Peyer's patch (tissue), 4 donors: ENCODE results near the gene RNF11.

ENCODE experiments used
- CTCF ChIP-seq, 6 experiments: fragments of 450-650 bp in 4 of 6; fragments of 200-600 bp in 2 of 6; sonication (generic) in 1 of 6; IDR thresholded peaks; one replicate each; pipeline ENCODE4 v1.5.1; 2017 to 2019; ENCODE audit warnings: antibody characterized with exemption in 6 of 6, mild to moderate bottlenecking in 3 of 6, moderate library complexity in 1 of 6
- POLR2A ChIP-seq, 2 donors: fragments of 450-650 bp; IDR thresholded peaks; one replicate each; pipeline ENCODE4 v1.5.1; 2017; ENCODE audit warnings: antibody characterized with exemption in 2 of 2, mild to moderate bottlenecking in 2 of 2, moderate library complexity in 2 of 2

DNA sequence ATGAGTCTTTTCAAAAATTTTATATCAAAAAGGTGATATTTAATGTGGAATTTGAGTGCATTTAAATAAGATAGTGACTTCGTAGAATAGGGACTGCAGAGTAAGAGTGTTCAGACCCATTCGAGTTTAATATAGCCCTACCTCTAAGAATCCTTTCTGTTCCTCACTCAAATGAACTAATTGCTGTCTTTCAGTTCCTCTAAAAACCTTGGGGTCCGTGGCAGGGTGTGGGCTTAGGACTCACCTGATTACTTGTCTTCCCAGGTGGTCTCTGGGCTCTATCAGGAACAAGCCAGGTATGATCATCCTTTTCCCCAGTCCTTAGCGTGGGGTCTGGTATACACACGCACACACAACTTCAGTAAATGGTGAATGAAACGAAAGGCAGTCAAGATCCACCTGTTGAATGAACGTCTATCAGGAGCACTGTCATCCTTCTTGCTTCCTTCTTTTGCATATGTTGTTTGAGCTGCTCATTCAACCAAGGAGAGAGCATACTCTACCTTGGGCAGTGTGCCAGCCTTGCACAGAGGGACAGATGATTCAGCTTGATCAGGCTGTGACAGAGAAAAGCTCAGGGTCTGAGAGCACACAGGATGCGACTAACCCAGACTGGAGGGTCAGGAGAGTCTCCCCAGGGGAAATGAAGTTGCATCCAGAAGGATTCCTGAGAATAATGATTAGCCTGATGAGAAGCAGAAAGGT, 1.2 kb upstream of the RNF11 start:
- no peak for TF ChIP-seq CTCF (IDR thresholded peaks at IDR 0.05)
- no peak for TF ChIP-seq POLR2A (IDR thresholded peaks at IDR 0.05)
